RWPE1 (cell line): ENCODE results near the gene PRIMA1.

Source experiments
- CTCF ChIA-PET: fragments of 350-600 bp; sonication (Branson Sonifier 250); formaldehyde crosslinking; extraction: SDS; loops from one replicate; lab custom pipeline; 2021; lab: Yijun Ruan, JAX
- POLR2A ChIA-PET: fragments of 400-600 bp; formaldehyde crosslinking; extraction: SDS; loops from one replicate; lab custom pipeline; 2020; ENCODE audit warnings: antibody characterized with exemption; ENCODE audit not compliant: low non-redundant PET; lab: Yijun Ruan, JAX
- DNase-seq: peaks from one replicate; pipeline ENCODE4 v3.0.0; 2012; ENCODE audit warnings: low spot score
- H3K27ac ChIP-seq: fragments of 450-650 bp; 2 replicates; pipeline ENCODE4 v1.5.1; 2017
- CTCF ChIP-seq: fragments of 450-650 bp; conservative IDR thresholded peaks from 2 replicates; pipeline ENCODE4 v1.5.1; 2017; ENCODE audit warnings: low read depth, mild to moderate bottlenecking

PRIMA1 gene

GRCh38 chr14:93765970-93766369, 22.3 kb downstream of the PRIMA1 start:
- H3K27ac ChIP-seq, result no peak overlapping the region
- TF ChIP-seq CTCF, result no peak
- CTCF ChIA-PET, result no interaction called here
- POLR2A ChIA-PET, result no interaction called here
- no peak for DNase-seq

GRCh38 chr14:93765155-93765554, 23.1 kb downstream of the PRIMA1 start:
- no peak for DNase-seq
- CTCF ChIA-PET, result no interaction called here

GRCh38 chr14:93764211-93764659, 24.1 kb downstream of the PRIMA1 start:
- ChIA-PET POLR2A (no interaction called here), CTCF (no interaction called here)
- DNase-seq, result peak; percentile 21

More at GRCh38 chr14:93765155-93765554, 23.1 kb downstream of the PRIMA1 start:
- POLR2A ChIA-PET, result no interaction called here
- H3K27ac ChIP-seq, result no peak overlapping the region
- no peak for TF ChIP-seq CTCF

GRCh38 chr14:93759719-93760307, 28.5 kb downstream of the PRIMA1 start:
- TF ChIP-seq CTCF, result no peak
- ChIA-PET CTCF (interaction anchor here (0.5 kb wide), 1 partner anchor 19 kb away, joined by 3 read pairs; no protein-coding TSS in a partner anchor), POLR2A (no interaction called here)
- DNase-seq, result no peak
- H3K27ac ChIP-seq, result no peak overlapping the region

More at GRCh38 chr14:93764211-93764659, 24.1 kb downstream of the PRIMA1 start:
- no peak overlapping the region for H3K27ac ChIP-seq
- TF ChIP-seq CTCF, result no peak

- TF ChIP-seq CTCF, result no peak
- DNase-seq, result no peak
- ChIA-PET CTCF (interaction anchor here (0.6 kb wide), 2 partner anchors 12 to 262 kb away, joined by 3 read pairs; no protein-coding TSS in a partner anchor), POLR2A (no interaction called here)
- no peak overlapping the region for H3K27ac ChIP-seq
Measured at GRCh38 chr14:93757206-93757605, 31.1 kb downstream of the PRIMA1 start.

GRCh38 chr14:93753647-93754046, 34.6 kb downstream of the PRIMA1 start:
- DNase-seq, result no peak
- ChIA-PET POLR2A (no interaction called here), CTCF (no interaction called here)
- no peak for TF ChIP-seq CTCF
- H3K27ac ChIP-seq, result no peak overlapping the region
